SK-N-MC (cell line): ENCODE measurements around the gene BTNL3.

ENCODE experiments used
- EZH2 ChIP-seq: fragments of 200-600 bp; sonication (generic); IDR thresholded peaks from one replicate; pipeline ENCODE4 v1.6.1; 2017; ENCODE audit warnings: antibody characterized with exemption
- FOXP2 ChIP-seq: optimal IDR thresholded peaks from 2 replicates; pipeline ENCODE3; 2011; ENCODE audit warnings: mild to moderate bottlenecking, moderate library complexity; ENCODE audit not compliant: insufficient read depth; ENCODE audit errors: extremely low read length, control extremely low read depth
- POLR2AphosphoS5 ChIP-seq: IDR thresholded peaks from 2 replicates; pipeline ENCODE4 v1.6.1; 2012; ENCODE audit warnings: mild to moderate bottlenecking, low read depth, low read length, borderline replicate concordance

GRCh38 chr5:181053488-181054121 lies 65.0 kb downstream of the BTNL3 start:
- TF ChIP-seq POLR2AphosphoS5, result no peak
- peak; percentile 65 for TF ChIP-seq EZH2
- no peak for TF ChIP-seq FOXP2
